Fibroblast of villous mesenchyme (primary cell): ENCODE measurements around the gene SNX19. TPM values are rescaled to one million over a fixed set of nuclear protein-coding genes. Genes with fewer than 3 reads are reported as not detected.
A peak's percentile ranks its signal among the peaks of the same experiment; 100 is the strongest.

Experiments used
- DNase-seq: peaks from one replicate; pipeline ENCODE4 v3.0.0-alpha.2; 2010; ENCODE audit warnings: low read depth
- H3K4me3 ChIP-seq: 2 replicates; pipeline ENCODE4 v1.5.1; 2011; ENCODE audit warnings: low read depth, mild to moderate bottlenecking, low read length
- total RNA-seq: library from RNA; depleted of rRNA; stranded (reverse); fragments of >200 nt; gene quantifications from 2 replicates; pipeline ENCODE4 v1.2.3, GENCODE V29; 2012
- TF ChIP-seq, protein P1 (sequence below): IDR thresholded peaks from 2 replicates; pipeline ENCODE4 v1.5.1; 2012; ENCODE audit warnings: low read depth, mild to moderate bottlenecking, low read length; ENCODE audit not compliant: insufficient read depth

SNX19 gene
- total RNA-seq, 1 donor: 96.3 TPM

DNA sequence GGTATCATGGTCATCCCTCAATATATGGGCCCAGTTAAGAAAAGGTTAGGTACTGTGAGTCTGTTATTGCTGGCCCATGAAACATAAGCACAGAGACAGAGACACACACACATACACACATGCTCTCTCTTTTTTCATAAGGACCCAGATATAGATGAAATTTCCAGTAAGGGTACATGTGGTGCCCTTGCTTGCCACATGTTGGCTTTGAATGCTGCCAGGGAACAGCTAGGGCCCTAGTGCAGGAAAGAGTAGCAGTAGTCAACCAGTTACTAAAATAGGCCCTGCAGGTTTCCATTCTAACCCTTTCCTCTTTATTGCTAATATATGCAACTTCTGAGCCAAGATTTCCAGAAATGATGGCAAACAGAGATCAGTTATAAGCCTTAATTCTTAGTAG lies 9.1 kb downstream of the SNX19 start:
- DNase-seq: no peak
- no peak overlapping the region for H3K4me3 ChIP-seq
- TF ChIP-seq, protein P1, sequence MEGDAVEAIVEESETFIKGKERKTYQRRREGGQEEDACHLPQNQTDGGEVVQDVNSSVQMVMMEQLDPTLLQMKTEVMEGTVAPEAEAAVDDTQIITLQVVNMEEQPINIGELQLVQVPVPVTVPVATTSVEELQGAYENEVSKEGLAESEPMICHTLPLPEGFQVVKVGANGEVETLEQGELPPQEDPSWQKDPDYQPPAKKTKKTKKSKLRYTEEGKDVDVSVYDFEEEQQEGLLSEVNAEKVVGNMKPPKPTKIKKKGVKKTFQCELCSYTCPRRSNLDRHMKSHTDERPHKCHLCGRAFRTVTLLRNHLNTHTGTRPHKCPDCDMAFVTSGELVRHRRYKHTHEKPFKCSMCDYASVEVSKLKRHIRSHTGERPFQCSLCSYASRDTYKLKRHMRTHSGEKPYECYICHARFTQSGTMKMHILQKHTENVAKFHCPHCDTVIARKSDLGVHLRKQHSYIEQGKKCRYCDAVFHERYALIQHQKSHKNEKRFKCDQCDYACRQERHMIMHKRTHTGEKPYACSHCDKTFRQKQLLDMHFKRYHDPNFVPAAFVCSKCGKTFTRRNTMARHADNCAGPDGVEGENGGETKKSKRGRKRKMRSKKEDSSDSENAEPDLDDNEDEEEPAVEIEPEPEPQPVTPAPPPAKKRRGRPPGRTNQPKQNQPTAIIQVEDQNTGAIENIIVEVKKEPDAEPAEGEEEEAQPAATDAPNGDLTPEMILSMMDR: no peak

DNA sequence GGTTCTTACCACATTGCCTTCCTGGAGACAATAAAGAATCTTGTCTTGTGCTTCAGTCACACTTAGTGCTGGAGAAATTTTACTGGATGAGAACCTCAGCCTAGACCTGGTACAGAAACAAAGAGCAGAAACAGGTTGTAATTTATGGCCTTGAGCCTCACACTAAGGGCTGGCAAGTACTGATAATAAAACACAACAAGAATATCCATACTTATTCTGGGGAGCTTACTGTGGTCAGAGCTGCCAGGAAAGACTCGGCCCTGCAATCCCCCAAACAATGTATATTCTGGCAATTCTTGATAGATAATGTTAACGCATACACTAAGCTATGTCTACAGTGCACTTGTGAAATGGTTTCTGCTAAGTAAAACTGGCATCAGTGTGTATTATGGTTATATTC lies 9.7 kb downstream of the SNX19 start:
- no peak overlapping the region for H3K4me3 ChIP-seq
- DNase-seq: no peak
- TF ChIP-seq, protein P1: no peak

DNA sequence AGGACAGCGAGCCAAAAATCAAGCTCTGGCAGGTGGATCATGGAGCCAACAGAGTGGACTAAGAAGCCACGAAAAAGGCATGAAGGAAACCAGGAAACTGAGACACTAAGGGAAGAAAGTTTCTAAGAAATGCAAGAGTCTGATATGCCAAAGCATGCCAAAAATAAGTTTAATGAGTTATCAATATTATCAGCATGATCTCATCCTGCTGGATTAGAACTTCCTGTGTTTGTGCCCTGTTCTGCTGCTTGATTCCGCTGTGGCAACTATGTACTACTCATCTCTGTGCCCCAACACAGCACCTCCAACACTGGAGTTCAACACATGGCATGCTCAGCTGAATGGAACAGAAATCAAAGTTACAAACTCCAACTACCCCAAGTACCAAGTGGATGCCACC lies 10.8 kb downstream of the SNX19 start:
- TF ChIP-seq, protein P1: no peak
- no peak for DNase-seq
- H3K4me3 ChIP-seq: no peak overlapping the region

DNA sequence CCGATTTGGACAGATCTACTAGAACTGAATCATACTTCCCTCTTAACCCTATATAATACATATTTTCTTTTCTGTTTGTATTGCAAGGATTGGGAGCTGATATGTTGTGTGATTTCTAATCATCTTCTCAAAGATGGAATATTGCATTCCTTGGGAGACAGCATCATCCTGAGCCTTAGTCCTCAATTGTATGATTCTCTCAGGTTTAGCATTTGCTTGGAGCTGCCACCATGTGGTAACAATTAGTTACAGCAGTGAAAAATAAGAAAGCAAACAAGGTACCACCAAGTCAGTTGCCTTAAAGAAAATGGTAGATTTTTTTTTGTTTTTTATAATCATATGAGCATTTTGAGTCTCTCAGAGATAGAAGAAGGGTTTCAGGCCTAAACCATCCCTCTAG lies 11.9 kb downstream of the SNX19 start:
- TF ChIP-seq, protein P1: peak; percentile 45
- DNase-seq: peak; percentile 29
- H3K4me3 ChIP-seq: no peak overlapping the region

DNA sequence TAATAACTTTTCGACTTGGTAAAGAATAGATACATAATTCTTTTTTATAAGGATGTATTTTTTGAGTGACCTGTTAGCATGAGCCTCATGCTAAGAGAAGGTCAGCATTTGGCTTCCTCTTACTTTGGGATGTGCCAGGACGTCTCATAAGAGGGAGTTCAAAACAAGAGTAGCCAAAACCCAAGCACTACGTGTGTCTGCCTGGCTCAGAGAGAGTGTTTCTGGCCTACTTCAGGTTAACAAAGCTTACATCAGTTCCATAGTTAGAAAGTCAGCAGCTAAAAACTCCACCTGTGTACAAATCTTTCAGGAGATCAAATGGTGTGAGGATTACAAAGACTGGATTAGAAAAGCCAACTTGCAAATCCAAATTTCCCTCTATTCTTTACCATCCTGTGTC lies 13.9 kb downstream of the SNX19 start:
- no peak overlapping the region for H3K4me3 ChIP-seq
- DNase-seq: no peak
- TF ChIP-seq, protein P1: no peak

DNA sequence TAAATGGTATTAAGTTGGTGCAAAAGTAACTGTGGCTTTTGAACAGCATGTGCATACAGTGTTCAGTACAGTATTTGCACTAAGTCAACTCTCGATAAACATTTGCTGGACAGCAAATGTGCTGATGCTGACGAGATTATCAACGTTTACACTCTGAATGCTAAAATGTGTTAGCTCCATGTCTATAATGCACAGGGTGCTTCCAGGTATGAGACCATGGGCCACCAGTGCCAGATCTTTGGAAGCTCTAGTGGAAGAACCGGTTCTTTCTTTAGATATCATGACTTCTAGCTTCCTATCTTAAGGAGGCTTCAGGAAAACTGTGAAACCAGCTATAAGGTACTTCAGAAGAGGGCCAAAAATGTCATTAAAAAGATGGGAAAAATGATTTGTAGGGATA lies 17.2 kb downstream of the SNX19 start:
- no peak overlapping the region for H3K4me3 ChIP-seq
- TF ChIP-seq, protein P1: no peak
- no peak for DNase-seq
